Stomach (tissue), 9 donors: ENCODE results near the gene SPRR2E. TPM values are rescaled to one million over a fixed set of nuclear protein-coding genes. Genes with fewer than 3 reads are reported as not detected.
"Not testable (repeated sequence)": the region's sequence is repeated elsewhere in the genome, so short reads cannot be mapped to it uniquely, and the experiment has no call there.

Source experiments
- DNase-seq, 2 donors: peaks; one replicate each; pipeline versions ENCODE4 v3.0.0 to v3.0.0-alpha.2; 2013 to 2019
- H3K27ac ChIP-seq, 5 donors: fragments of 200-600 bp in 4 of 5; sonication (generic) in 4 of 5; one replicate each; pipeline ENCODE4 v1.5.1; 2013 to 2019; ENCODE audit warnings: mild to moderate bottlenecking in 1 of 5, moderate library complexity in 1 of 5
- H3K27me3 ChIP-seq, 3 donors: fragments of 200-600 bp; sonication (generic); one replicate each; pipeline ENCODE4 v1.5.1; 2017 to 2019; ENCODE audit warnings: mixed run types in 1 of 3
- H3K36me3 ChIP-seq, 4 donors: fragments of 200-600 bp; sonication (generic); 1 replicate in 3 of 4; 2 replicates in 1 of 4; pipeline ENCODE4 v1.5.1; 2016 to 2019
- H3K4me1 ChIP-seq, 4 donors: fragments of 200-600 bp; sonication (generic); one replicate each; pipeline ENCODE4 v1.5.1; 2016 to 2019
- H3K4me3 ChIP-seq, 4 donors: fragments of 200-600 bp; sonication (generic) in 3 of 4; one replicate each; pipeline ENCODE4 v1.5.1; 2016 to 2019; ENCODE audit warnings: mild to moderate bottlenecking in 1 of 4
- H3K9me3 ChIP-seq, 4 donors: fragments of 200-600 bp; sonication (generic); one replicate each; pipeline ENCODE4 v1.5.1; 2016 to 2019
- EP300 ChIP-seq: sonication (generic); formaldehyde crosslinking; IDR thresholded peaks from one replicate; pipeline ENCODE4 v1.6.1; 2017; ENCODE audit warnings: antibody characterized with exemption
- POLR2A ChIP-seq, 4 donors: fragments of 450-650 bp; IDR thresholded peaks; one replicate each; pipeline ENCODE4 v1.6.1; 2016; ENCODE audit warnings: antibody characterized with exemption in 4 of 4, control low read depth in 2 of 4, mild to moderate bottlenecking in 1 of 4, moderate library complexity in 1 of 4
- POLR2AphosphoS5 ChIP-seq, 3 donors: sonication (generic); formaldehyde crosslinking; IDR thresholded peaks; one replicate each; pipeline ENCODE4 v1.6.1; 2016; ENCODE audit warnings: antibody characterized with exemption in 3 of 3
- WGBS, 5 donors: extraction: QIAGEN DNeasy Blood & Tissue Kit in 3 of 5; methylation state at CpG; one replicate each; pipeline versions ENCODE4 v1.1.5 to v1.1.7; 2013 to 2018; 5-methylcytosine and 5-hydroxymethylcytosine counted together
- intact Hi-C: fragments of 100-400 bp; cut with DNase I; formaldehyde crosslinking; loops from one replicate; pipeline ENCODE4 v1.15.1; 2023; ENCODE audit warnings: low total_unique reads
- polyA plus RNA-seq, 3 donors: library from polyadenylated mRNA; stranded (reverse); fragments of 200-250 nt; gene quantifications; one replicate each; pipeline ENCODE4 v1.2.3, GENCODE V29; 2013
- total RNA-seq, 5 donors: library from RNA; depleted of rRNA; stranded (reverse); fragments of >200 nt; gene quantifications; one replicate each; pipeline versions ENCODE4 v1.1.0 to v1.2.3, GENCODE V29; 2014 to 2016
- TF ChIP-seq, protein P1 (sequence below), 7 experiments: fragments of 450-650 bp in 4 of 7; fragments of 200-600 bp in 3 of 7; sonication (generic) in 3 of 7; IDR thresholded peaks; one replicate each; pipeline ENCODE4 v1.5.1; 2016 to 2019; ENCODE audit warnings: antibody characterized with exemption in 7 of 7, control low read depth in 2 of 7, mild to moderate bottlenecking in 1 of 7
- donor health status: healthy with polysubstance abuse.
- donor health status: Bipolar disorder and iron deficiency.
- donor health status: healthy.

Gene SPRR2E
- total and polyA plus RNA-seq, 8 donors: 27.4 to 54.8 TPM; not detected in 6

DNA sequence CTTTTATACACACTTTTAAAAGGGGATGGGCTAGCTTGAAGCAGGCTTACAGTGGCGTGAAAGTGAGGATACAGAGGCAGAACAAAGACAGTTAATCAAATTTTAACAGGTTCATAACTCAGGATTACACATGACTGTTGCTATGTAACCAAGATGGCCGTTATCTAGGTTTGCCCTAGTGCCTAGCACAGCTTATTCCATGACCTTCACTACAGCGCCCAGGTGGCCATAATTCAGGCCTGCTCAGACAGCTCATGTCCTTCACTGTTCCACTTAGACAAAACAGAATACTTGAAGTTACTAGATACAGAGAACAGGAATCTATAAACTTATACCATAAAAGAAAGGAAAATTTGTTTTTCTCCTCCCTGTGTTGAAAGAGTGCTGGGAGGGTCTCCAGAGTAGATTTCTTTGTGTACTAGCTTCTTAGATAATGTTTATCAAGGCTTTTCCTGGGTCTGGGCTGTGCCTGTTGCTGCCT, 25.2 kb upstream of the SPRR2E start:
- DNase-seq: peak; percentile 35 to 71
- Histone ChIP-seq H3K4me3 (no peak overlapping the region), H3K27ac (peak overlapping the region; percentile 34 to 78 (median 39)), H3K4me1 (no peaks in the 10 kb centered on the region), H3K36me3 (no peaks in the 10 kb centered on the region), H3K9me3 (peaks cover 0 to 7% (median 4%) of the 10 kb centered on the region in 4 donors), H3K27me3 (no peaks in the 10 kb centered on the region)
- WGBS, 5 donors: 14 to 33% (median 20%) methylated on average over 3 of the region's 3 CpGs
- no peak for TF ChIP-seq POLR2A (IDR thresholded peaks at IDR 0.05)
- peak in 1 of 3 donors; percentile 11 for TF ChIP-seq POLR2AphosphoS5 (IDR thresholded peaks at IDR 0.05)
- intact Hi-C loops: no loop called here

DNA sequence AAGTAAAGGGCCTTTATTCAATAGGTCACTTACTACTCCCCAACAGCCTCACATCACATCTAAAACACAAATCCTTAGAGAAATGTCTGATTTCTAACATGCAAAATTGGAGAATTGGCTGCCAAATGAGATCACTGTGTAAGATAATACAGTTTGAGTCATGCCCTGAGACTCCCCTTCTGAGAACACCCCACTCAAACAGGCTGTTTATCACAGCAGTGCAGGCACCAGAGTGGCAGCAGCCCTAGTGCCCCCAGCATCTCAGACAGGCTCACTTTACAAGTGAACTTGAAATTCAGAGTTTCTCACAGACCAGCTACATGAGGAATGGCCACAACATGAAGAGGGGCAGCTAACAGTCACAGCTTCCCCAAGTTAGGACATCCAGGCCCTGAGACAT, 20.9 kb upstream of the SPRR2E start:
- H3K27ac ChIP-seq, intact Hi-C loops, H3K4me1 ChIP-seq, H3K36me3 ChIP-seq, H3K27me3 ChIP-seq, H3K4me3 ChIP-seq, DNase-seq, H3K9me3 ChIP-seq: not testable (repeated sequence)

DNA sequence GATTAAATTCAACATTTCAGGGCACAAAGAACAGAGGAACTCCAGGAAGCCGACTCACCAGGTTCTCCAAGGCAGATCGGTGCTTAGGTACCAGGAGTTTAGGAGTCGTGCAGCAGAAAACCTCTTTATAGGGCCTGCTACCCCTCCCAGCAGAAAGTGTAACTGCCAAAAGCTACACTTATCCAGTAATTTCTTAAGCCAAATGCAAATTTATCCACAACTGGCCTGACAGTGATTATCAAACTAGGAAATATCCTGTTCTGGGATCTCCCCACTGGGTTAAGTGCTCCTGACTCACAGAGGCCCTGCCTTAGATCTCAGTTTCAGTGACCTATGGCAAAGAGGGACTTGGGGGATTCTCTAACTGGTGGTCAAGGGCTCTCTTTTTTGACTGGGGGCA, 19.1 kb upstream of the SPRR2E start, which contains the start of gene SPRR2F:
Gene SPRR2F, minus strand, starts transcription at position 101 of the 400 bp plus-strand sequence. CDS start 783 bp downstream, outside the sequence.
- intact Hi-C loops: no loop called here
- 74 to 90% (median 89%) methylated on average over 3 of the region's 3 CpGs for WGBS, 5 donors
- TF ChIP-seq EP300: no peak

DNA sequence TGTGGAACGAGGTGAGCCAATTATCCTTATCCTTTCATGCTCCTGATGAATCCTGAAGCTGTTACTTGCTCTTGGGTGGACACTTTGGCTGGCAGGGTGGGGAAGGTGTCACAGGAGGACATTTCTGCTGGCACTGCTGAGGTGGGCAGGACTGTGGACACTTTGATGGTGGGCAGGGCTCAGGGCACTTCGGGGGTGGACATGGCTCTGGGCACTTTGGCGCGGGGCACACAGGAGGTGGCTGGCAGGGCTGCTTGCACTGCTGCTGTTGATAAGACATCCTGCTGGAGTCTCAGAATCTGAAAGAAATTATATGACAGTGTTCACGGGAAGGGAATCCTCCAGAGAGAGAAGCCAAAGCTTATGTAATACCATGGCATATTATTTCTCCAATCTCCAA, 18.1 kb upstream of the SPRR2E start:
- H3K27me3 ChIP-seq, H3K4me3 ChIP-seq, DNase-seq, H3K9me3 ChIP-seq, intact Hi-C loops, H3K27ac ChIP-seq, H3K4me1 ChIP-seq, H3K36me3 ChIP-seq: not testable (repeated sequence)
- WGBS, 5 donors: 69 to 84% (median 76%) methylated on average over 5 of the region's 5 CpGs

More for the DNA sequence above, 19.1 kb upstream of the SPRR2E start, which contains the start of gene SPRR2F:
- H3K4me3 ChIP-seq: no peak within 1 kb of the TSS
- H3K36me3 ChIP-seq: no peaks in the 10 kb centered on the region
- no peak for DNase-seq
- H3K27ac ChIP-seq: no peak within 1 kb of the TSS
- H3K27me3 ChIP-seq: no peaks in the 10 kb centered on the region
- no peaks in the 10 kb centered on the region for H3K9me3 ChIP-seq
- no peaks in the 10 kb centered on the region for H3K4me1 ChIP-seq

DNA sequence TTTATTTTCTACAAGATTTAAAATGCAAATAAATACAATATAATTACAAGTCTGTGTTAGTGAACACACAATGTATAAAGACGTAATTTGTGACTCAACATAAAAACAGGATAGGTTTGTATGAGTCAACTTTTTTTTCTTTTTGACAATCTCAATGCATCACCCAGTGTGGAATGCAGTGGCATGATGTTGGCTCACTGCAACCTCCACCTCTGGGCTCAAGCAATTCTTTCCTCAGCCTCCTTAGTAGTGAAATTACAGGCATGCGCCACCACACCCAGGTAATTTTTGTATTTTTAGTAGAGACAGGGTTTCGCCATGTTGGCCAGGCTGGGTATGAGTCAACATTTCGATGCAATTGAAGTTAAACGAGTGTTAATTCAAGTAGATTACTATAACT, 5.9 kb upstream of the SPRR2E start:
- H3K9me3 ChIP-seq: no peaks in the 10 kb centered on the region
- no peaks in the 10 kb centered on the region for H3K27me3 ChIP-seq
- no peaks in the 10 kb centered on the region for H3K4me1 ChIP-seq
- no peak overlapping the region for H3K4me3 ChIP-seq
- no peaks in the 10 kb centered on the region for H3K36me3 ChIP-seq
- TF ChIP-seq, protein P1, sequence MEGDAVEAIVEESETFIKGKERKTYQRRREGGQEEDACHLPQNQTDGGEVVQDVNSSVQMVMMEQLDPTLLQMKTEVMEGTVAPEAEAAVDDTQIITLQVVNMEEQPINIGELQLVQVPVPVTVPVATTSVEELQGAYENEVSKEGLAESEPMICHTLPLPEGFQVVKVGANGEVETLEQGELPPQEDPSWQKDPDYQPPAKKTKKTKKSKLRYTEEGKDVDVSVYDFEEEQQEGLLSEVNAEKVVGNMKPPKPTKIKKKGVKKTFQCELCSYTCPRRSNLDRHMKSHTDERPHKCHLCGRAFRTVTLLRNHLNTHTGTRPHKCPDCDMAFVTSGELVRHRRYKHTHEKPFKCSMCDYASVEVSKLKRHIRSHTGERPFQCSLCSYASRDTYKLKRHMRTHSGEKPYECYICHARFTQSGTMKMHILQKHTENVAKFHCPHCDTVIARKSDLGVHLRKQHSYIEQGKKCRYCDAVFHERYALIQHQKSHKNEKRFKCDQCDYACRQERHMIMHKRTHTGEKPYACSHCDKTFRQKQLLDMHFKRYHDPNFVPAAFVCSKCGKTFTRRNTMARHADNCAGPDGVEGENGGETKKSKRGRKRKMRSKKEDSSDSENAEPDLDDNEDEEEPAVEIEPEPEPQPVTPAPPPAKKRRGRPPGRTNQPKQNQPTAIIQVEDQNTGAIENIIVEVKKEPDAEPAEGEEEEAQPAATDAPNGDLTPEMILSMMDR (IDR thresholded peaks at IDR 0.05): no peak
- TF ChIP-seq POLR2A (IDR thresholded peaks at IDR 0.05): no peak
- TF ChIP-seq EP300: no peak
- DNase-seq: no peak
- no peak overlapping the region for H3K27ac ChIP-seq
- intact Hi-C loops: no loop called here
- 84 to 91% (median 90%) methylated on average over 5 of the region's 5 CpGs for WGBS, 5 donors

DNA sequence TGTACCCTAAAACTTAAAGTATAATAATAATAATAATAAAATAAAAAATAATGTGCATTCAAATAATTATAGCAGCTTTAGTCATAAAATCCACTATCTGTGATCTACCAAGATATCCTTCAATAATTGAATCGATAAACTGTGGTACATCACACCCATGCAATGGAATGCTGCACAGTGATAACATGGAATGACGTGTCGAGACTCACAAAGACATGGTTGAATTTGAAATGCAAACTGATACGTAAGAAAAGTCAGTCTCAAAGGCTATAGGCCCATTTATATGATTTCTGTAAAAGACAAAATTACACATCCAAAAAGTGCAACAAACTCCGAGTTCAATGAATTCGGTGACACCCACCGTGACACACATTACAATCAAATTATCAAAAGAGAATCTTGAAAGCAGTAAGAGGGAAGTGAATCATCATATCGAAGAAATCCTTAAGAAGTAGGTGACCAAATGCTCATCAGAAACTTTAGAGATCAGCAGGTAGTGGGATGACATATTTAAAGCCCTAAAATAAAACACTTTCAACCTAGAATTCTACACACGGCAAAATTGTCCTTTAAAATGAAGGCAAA, 5.2 kb upstream of the SPRR2E start:
- no peaks in the 10 kb centered on the region for H3K27me3 ChIP-seq
- no peaks in the 10 kb centered on the region for H3K4me1 ChIP-seq
- TF ChIP-seq POLR2A (IDR thresholded peaks at IDR 0.05) (no peak), POLR2AphosphoS5 (IDR thresholded peaks at IDR 0.05) (no peak)
- TF ChIP-seq, protein P1 (IDR thresholded peaks at IDR 0.05): no peak
- intact Hi-C loops: no loop called here
- DNase-seq: no peak
- WGBS, 5 donors: 82 to 89% (median 86%) methylated on average over 9 of the region's 9 CpGs
- no peak overlapping the region for H3K4me3 ChIP-seq
- H3K27ac ChIP-seq: no peak overlapping the region
- H3K36me3 ChIP-seq: no peaks in the 10 kb centered on the region
- no peaks in the 10 kb centered on the region for H3K9me3 ChIP-seq
